ENCODE measurements around the gene ITFG1. TPM values are rescaled to one million over a fixed set of nuclear protein-coding genes. Genes with fewer than 3 reads are reported as not detected.
A peak's percentile ranks its signal among the peaks of the same experiment; 100 is the strongest.

The ITFG1 gene
- total RNA-seq (2012; rRNA removed) = 35.4 and 37.5 TPM in 2 replicates

GRCh38 chr16:47460711-47461597, at the start of gene ITFG1, which contains the start of gene PHKB:
Gene ITFG1 (minus strand): TSS chr16:47461063. CDS start chr16:47461045, 18 bp downstream.
Gene PHKB (plus strand): TSS chr16:47461331. CDS start chr16:47461351, 20 bp downstream.
- peak within 1 kb of the TSS; percentile 99 for H3K4me3 ChIP-seq (ENCODE audit: low read length)
- H3K9ac ChIP-seq (ENCODE audit: low read depth, low read length) = peak within 1 kb of the TSS; percentile 99
- H3K4me1 ChIP-seq (ENCODE audit: control insufficient read depth, insufficient read depth, low read length) = peaks cover 15% of the 10 kb centered on the region
- H3K27me3 ChIP-seq (ENCODE audit: control insufficient read depth, insufficient read depth, low read length) = no peaks in the 10 kb centered on the region
- peak within 1 kb of the TSS; percentile 81 for H3K4me2 ChIP-seq (ENCODE audit: low read length)
- no peaks in the 10 kb centered on the region for H3K9me3 ChIP-seq (replicated peaks; ENCODE audit: low read length)
- peaks cover 16% of the 10 kb centered on the region for H3K36me3 ChIP-seq (ENCODE audit: insufficient read depth, low read length)

- H3K9me3 ChIP-seq (replicated peaks; ENCODE audit: low read length) = no peaks in the 10 kb centered on the region
- no peak overlapping the region for H3K4me3 ChIP-seq (ENCODE audit: low read length)
- H3K36me3 ChIP-seq (ENCODE audit: insufficient read depth, low read length) = peaks cover 27% of the 10 kb centered on the region
- no peaks in the 10 kb centered on the region for H3K27me3 ChIP-seq (ENCODE audit: control insufficient read depth, insufficient read depth, low read length)
- H3K9ac ChIP-seq (ENCODE audit: low read depth, low read length) = no peak overlapping the region
- H3K4me1 ChIP-seq (ENCODE audit: control insufficient read depth, insufficient read depth, low read length) = no peaks in the 10 kb centered on the region
- no peak overlapping the region for H3K4me2 ChIP-seq (ENCODE audit: low read length)
Measured at GRCh38 chr16:47507701-47508100, 46.8 kb upstream of the ITFG1 start.

- H3K9me3 ChIP-seq (replicated peaks; ENCODE audit: low read length) = no peaks in the 10 kb centered on the region
- no peaks in the 10 kb centered on the region for H3K27me3 ChIP-seq (ENCODE audit: control insufficient read depth, insufficient read depth, low read length)
- H3K36me3 ChIP-seq (ENCODE audit: insufficient read depth, low read length) = peaks cover 23% of the 10 kb centered on the region
- H3K4me3 ChIP-seq (ENCODE audit: low read length) = no peak overlapping the region
- no peak overlapping the region for H3K4me2 ChIP-seq (ENCODE audit: low read length)
- no peak overlapping the region for H3K9ac ChIP-seq (ENCODE audit: low read depth, low read length)
- H3K4me1 ChIP-seq (ENCODE audit: control insufficient read depth, insufficient read depth, low read length) = no peaks in the 10 kb centered on the region
Measured at GRCh38 chr16:47506800-47507199, 45.9 kb upstream of the ITFG1 start.

- H3K4me1 ChIP-seq (ENCODE audit: control insufficient read depth, insufficient read depth, low read length) = no peaks in the 10 kb centered on the region
- no peak overlapping the region for H3K4me3 ChIP-seq (ENCODE audit: low read length)
- H3K9ac ChIP-seq (ENCODE audit: low read depth, low read length) = no peak overlapping the region
- no peak overlapping the region for H3K4me2 ChIP-seq (ENCODE audit: low read length)
- H3K27me3 ChIP-seq (ENCODE audit: control insufficient read depth, insufficient read depth, low read length) = no peaks in the 10 kb centered on the region
- H3K36me3 ChIP-seq (ENCODE audit: insufficient read depth, low read length) = peaks cover 29% of the 10 kb centered on the region
- no peaks in the 10 kb centered on the region for H3K9me3 ChIP-seq (replicated peaks; ENCODE audit: low read length)
Measured at GRCh38 chr16:47504599-47504998, 43.7 kb upstream of the ITFG1 start.

GRCh38 chr16:47503936-47504335, 43.1 kb upstream of the ITFG1 start:
- Histone ChIP-seq H3K9ac (ENCODE audit: low read depth, low read length) (no peak overlapping the region), H3K4me1 (ENCODE audit: control insufficient read depth, insufficient read depth, low read length) (no peaks in the 10 kb centered on the region), H3K36me3 (ENCODE audit: insufficient read depth, low read length) (peaks cover 31% of the 10 kb centered on the region), H3K9me3 (replicated peaks; ENCODE audit: low read length) (no peaks in the 10 kb centered on the region), H3K4me2 (ENCODE audit: low read length) (no peak overlapping the region), H3K4me3 (ENCODE audit: low read length) (no peak overlapping the region), H3K27me3 (ENCODE audit: control insufficient read depth, insufficient read depth, low read length) (no peaks in the 10 kb centered on the region)

GRCh38 chr16:47499700-47500264, 38.9 kb upstream of the ITFG1 start:
- Histone ChIP-seq H3K27me3 (ENCODE audit: control insufficient read depth, insufficient read depth, low read length) (no peaks in the 10 kb centered on the region), H3K36me3 (ENCODE audit: insufficient read depth, low read length) (peaks cover 28% of the 10 kb centered on the region), H3K9ac (ENCODE audit: low read depth, low read length) (no peak overlapping the region), H3K4me3 (ENCODE audit: low read length) (no peak overlapping the region), H3K9me3 (replicated peaks; ENCODE audit: low read length) (no peaks in the 10 kb centered on the region), H3K4me1 (ENCODE audit: control insufficient read depth, insufficient read depth, low read length) (no peaks in the 10 kb centered on the region), H3K4me2 (ENCODE audit: low read length) (no peak overlapping the region)

- Histone ChIP-seq H3K4me1 (ENCODE audit: control insufficient read depth, insufficient read depth, low read length) (no peaks in the 10 kb centered on the region), H3K4me2 (ENCODE audit: low read length) (no peak overlapping the region), H3K36me3 (ENCODE audit: insufficient read depth, low read length) (peaks cover 25% of the 10 kb centered on the region), H3K27me3 (ENCODE audit: control insufficient read depth, insufficient read depth, low read length) (no peaks in the 10 kb centered on the region), H3K9me3 (replicated peaks; ENCODE audit: low read length) (no peaks in the 10 kb centered on the region), H3K9ac (ENCODE audit: low read depth, low read length) (no peak overlapping the region), H3K4me3 (ENCODE audit: low read length) (no peak overlapping the region)
Measured at GRCh38 chr16:47499080-47499699, 38.3 kb upstream of the ITFG1 start.

- peaks cover 9% of the 10 kb centered on the region for H3K4me1 ChIP-seq (ENCODE audit: control insufficient read depth, insufficient read depth, low read length)
- H3K4me3 ChIP-seq (ENCODE audit: low read length) = no peak overlapping the region
- no peaks in the 10 kb centered on the region for H3K27me3 ChIP-seq (ENCODE audit: control insufficient read depth, insufficient read depth, low read length)
- H3K4me2 ChIP-seq (ENCODE audit: low read length) = peak overlapping the region; percentile 34
- peaks cover 6% of the 10 kb centered on the region for H3K9me3 ChIP-seq (replicated peaks; ENCODE audit: low read length)
- no peak overlapping the region for H3K9ac ChIP-seq (ENCODE audit: low read depth, low read length)
- peaks cover 6% of the 10 kb centered on the region for H3K36me3 ChIP-seq (ENCODE audit: insufficient read depth, low read length)
Measured at GRCh38 chr16:47493381-47494337, 32.8 kb upstream of the ITFG1 start.

- Histone ChIP-seq H3K9me3 (replicated peaks; ENCODE audit: low read length) (peaks cover 6% of the 10 kb centered on the region), H3K4me1 (ENCODE audit: control insufficient read depth, insufficient read depth, low read length) (peaks cover 9% of the 10 kb centered on the region), H3K9ac (ENCODE audit: low read depth, low read length) (no peak overlapping the region), H3K4me2 (ENCODE audit: low read length) (peak overlapping the region; percentile 34), H3K27me3 (ENCODE audit: control insufficient read depth, insufficient read depth, low read length) (no peaks in the 10 kb centered on the region), H3K36me3 (ENCODE audit: insufficient read depth, low read length) (peaks cover under 1% of the 10 kb centered on the region), H3K4me3 (ENCODE audit: low read length) (no peak overlapping the region)
Measured at GRCh38 chr16:47492428-47493377, 31.8 kb upstream of the ITFG1 start.

GRCh38 chr16:47492036-47492427, 31.2 kb upstream of the ITFG1 start:
- Histone ChIP-seq H3K4me3 (ENCODE audit: low read length) (no peak overlapping the region), H3K9me3 (replicated peaks; ENCODE audit: low read length) (peaks cover 6% of the 10 kb centered on the region), H3K9ac (ENCODE audit: low read depth, low read length) (no peak overlapping the region), H3K36me3 (ENCODE audit: insufficient read depth, low read length) (no peaks in the 10 kb centered on the region), H3K4me2 (ENCODE audit: low read length) (no peak overlapping the region), H3K27me3 (ENCODE audit: control insufficient read depth, insufficient read depth, low read length) (no peaks in the 10 kb centered on the region), H3K4me1 (ENCODE audit: control insufficient read depth, insufficient read depth, low read length) (peaks cover 9% of the 10 kb centered on the region)

All from skeletal muscle satellite cell (primary cell).